ENCODE measurements around the gene YY2.

The YY2 gene

DNA sequence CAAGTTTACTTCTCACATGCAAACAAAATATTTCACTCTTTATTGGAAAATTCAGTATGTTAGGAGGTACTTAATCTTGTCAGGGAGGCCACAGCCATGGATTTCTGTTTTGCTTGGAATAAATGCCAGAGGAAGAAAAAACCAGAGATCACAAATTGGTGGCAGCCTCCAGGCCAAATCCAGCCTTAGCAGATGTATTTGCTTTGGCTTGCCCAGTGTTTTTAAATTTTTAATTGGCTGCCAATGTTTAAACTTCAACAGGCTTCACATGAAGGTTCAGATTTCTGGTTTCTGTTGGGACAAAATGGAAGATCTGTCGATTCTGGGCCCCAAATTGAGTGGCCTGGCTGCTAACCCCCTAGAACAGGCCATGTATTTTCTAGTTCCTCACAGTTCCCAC lies 19.2 kb downstream of the YY2 start:
- Histone ChIP-seq H3K4me2 (ENCODE audit: low read depth, low read length, poor library complexity, severe bottlenecking) (no peak overlapping the region), H3K79me2 (ENCODE audit: insufficient read depth, low read length) (no peaks in the 10 kb centered on the region), H3K4me3 (ENCODE audit: insufficient read depth, low read length, poor library complexity, severe bottlenecking) (no peak overlapping the region), H4K20me1 (ENCODE audit: low read depth, low read length) (no peaks in the 10 kb centered on the region), H3K9me3 (ENCODE audit: insufficient read depth, low read length) (no peaks in the 10 kb centered on the region), H3K9ac (ENCODE audit: low read length) (no peak overlapping the region), H3K9me2 (replicated peaks; ENCODE audit: insufficient read depth, low read length) (no peaks in the 10 kb centered on the region), H3K27ac (ENCODE audit: low read depth, low read length) (no peak overlapping the region), H3F3A (ENCODE audit: insufficient read depth) (no peaks in the 10 kb centered on the region), H3K27me3 (ENCODE audit: low read length) (no peaks in the 10 kb centered on the region), H3K36me3 (ENCODE audit: low read length) (no peaks in the 10 kb centered on the region), H2AFZ (ENCODE audit: low read depth, low read length, severe bottlenecking) (no peak overlapping the region)
- no peak for TF ChIP-seq EZH2phosphoT487 (conservative IDR thresholded peaks at IDR 0.05; ENCODE audit: low read length)
- TF ChIP-seq, protein P1, sequence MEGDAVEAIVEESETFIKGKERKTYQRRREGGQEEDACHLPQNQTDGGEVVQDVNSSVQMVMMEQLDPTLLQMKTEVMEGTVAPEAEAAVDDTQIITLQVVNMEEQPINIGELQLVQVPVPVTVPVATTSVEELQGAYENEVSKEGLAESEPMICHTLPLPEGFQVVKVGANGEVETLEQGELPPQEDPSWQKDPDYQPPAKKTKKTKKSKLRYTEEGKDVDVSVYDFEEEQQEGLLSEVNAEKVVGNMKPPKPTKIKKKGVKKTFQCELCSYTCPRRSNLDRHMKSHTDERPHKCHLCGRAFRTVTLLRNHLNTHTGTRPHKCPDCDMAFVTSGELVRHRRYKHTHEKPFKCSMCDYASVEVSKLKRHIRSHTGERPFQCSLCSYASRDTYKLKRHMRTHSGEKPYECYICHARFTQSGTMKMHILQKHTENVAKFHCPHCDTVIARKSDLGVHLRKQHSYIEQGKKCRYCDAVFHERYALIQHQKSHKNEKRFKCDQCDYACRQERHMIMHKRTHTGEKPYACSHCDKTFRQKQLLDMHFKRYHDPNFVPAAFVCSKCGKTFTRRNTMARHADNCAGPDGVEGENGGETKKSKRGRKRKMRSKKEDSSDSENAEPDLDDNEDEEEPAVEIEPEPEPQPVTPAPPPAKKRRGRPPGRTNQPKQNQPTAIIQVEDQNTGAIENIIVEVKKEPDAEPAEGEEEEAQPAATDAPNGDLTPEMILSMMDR (IDR thresholded peaks at IDR 0.05; ENCODE audit: insufficient read depth, low read length, poor library complexity, severe bottlenecking), result no peak

DNA sequence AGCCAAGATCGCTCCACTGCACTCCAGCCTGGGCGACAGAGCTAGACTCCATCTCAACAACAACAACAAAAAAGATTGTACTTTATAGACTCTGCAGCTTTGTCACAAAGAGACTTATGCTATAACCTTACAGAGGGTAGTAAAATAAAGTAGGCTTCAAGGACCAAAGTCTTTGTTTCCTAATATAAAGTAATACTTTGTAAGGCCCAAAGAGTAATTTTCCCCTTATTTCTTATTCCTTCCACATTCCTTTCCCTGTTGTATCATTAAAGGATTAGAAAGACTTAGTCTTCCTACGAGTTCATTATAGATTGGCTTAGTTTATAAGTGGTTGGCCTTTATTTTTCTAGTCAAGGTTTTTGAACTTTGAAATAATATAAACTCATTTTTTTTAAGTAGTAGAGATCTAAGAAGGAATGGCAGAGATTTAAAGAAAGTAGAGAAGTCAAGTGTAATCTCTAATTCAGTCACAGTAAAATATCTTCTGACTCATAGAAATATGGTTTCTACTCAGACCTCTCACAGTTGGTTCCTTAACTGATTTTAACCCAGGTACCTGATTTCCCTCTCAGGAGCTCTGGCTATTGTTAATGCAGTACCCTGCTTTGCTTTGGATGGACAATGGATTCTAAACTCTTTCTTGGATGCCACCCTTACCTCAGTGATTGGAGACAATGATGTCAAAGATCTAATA lies 26.2 kb downstream of the YY2 start:
- no peaks in the 10 kb centered on the region for H3K9me2 ChIP-seq (replicated peaks; ENCODE audit: insufficient read depth, low read length)
- H3K36me3 ChIP-seq (ENCODE audit: low read length), result no peaks in the 10 kb centered on the region
- H3K27ac ChIP-seq (ENCODE audit: low read depth, low read length), result no peak overlapping the region
- no peak overlapping the region for H2AFZ ChIP-seq (ENCODE audit: low read depth, low read length, severe bottlenecking)
- no peaks in the 10 kb centered on the region for H3K9me3 ChIP-seq (ENCODE audit: insufficient read depth, low read length)
- H4K20me1 ChIP-seq (ENCODE audit: low read depth, low read length), result no peaks in the 10 kb centered on the region
- no peaks in the 10 kb centered on the region for H3K27me3 ChIP-seq (ENCODE audit: low read length)
- H3K79me2 ChIP-seq (ENCODE audit: insufficient read depth, low read length), result no peaks in the 10 kb centered on the region
- no peaks in the 10 kb centered on the region for H3F3A ChIP-seq (ENCODE audit: insufficient read depth)
- H3K4me3 ChIP-seq (ENCODE audit: insufficient read depth, low read length, poor library complexity, severe bottlenecking), result no peak overlapping the region
- no peak overlapping the region for H3K9ac ChIP-seq (ENCODE audit: low read length)
- no peak for TF ChIP-seq EZH2phosphoT487 (conservative IDR thresholded peaks at IDR 0.05; ENCODE audit: low read length)
- TF ChIP-seq, protein P1 (IDR thresholded peaks at IDR 0.05; ENCODE audit: insufficient read depth, low read length, poor library complexity, severe bottlenecking), result no peak
- H3K4me2 ChIP-seq (ENCODE audit: low read depth, low read length, poor library complexity, severe bottlenecking), result no peak overlapping the region

- H3K9me2 ChIP-seq (replicated peaks; ENCODE audit: insufficient read depth, low read length), result no peaks in the 10 kb centered on the region
- no peaks in the 10 kb centered on the region for H3K36me3 ChIP-seq (ENCODE audit: low read length)
- H3F3A ChIP-seq (ENCODE audit: insufficient read depth), result no peaks in the 10 kb centered on the region
- H3K79me2 ChIP-seq (ENCODE audit: insufficient read depth, low read length), result no peaks in the 10 kb centered on the region
- H3K4me3 ChIP-seq (ENCODE audit: insufficient read depth, low read length, poor library complexity, severe bottlenecking), result no peak overlapping the region
- H2AFZ ChIP-seq (ENCODE audit: low read depth, low read length, severe bottlenecking), result no peak overlapping the region
- H3K27me3 ChIP-seq (ENCODE audit: low read length), result no peaks in the 10 kb centered on the region
- H3K9ac ChIP-seq (ENCODE audit: low read length), result no peak overlapping the region
- H4K20me1 ChIP-seq (ENCODE audit: low read depth, low read length), result no peaks in the 10 kb centered on the region
- TF ChIP-seq EZH2phosphoT487 (conservative IDR thresholded peaks at IDR 0.05; ENCODE audit: low read length), result no peak
- TF ChIP-seq, protein P1 (IDR thresholded peaks at IDR 0.05; ENCODE audit: insufficient read depth, low read length, poor library complexity, severe bottlenecking), result no peak
- no peak overlapping the region for H3K4me2 ChIP-seq (ENCODE audit: low read depth, low read length, poor library complexity, severe bottlenecking)
- H3K9me3 ChIP-seq (ENCODE audit: insufficient read depth, low read length), result no peaks in the 10 kb centered on the region
- no peak overlapping the region for H3K27ac ChIP-seq (ENCODE audit: low read depth, low read length)
Measured at GRCh38 chrX:21883258-21883657, 27.5 kb downstream of the YY2 start.
